WERI-Rb-1 (cell line): ENCODE results near the gene TRIM7.
"Not testable (repeated sequence)": the region's sequence is repeated elsewhere in the genome, so short reads cannot be mapped to it uniquely, and the experiment has no call there.

Experiments used
- DNase-seq: peaks from one replicate; pipeline ENCODE4 v3.0.0-alpha.2; 2020
- H3K27ac ChIP-seq: fragments of 250-450 bp; sonication (Bioruptor Pico); 2 replicates; pipeline ENCODE4 v1.5.1; 2020; ENCODE audit warnings: mild to moderate bottlenecking, moderate library complexity
- H3K27me3 ChIP-seq: fragments of 250-450 bp; sonication (Bioruptor Pico); 2 replicates; pipeline ENCODE4 v1.5.1; 2021; ENCODE audit warnings: mild to moderate bottlenecking, low read depth, moderate library complexity; ENCODE audit not compliant: insufficient read depth, severe bottlenecking
- H3K36me3 ChIP-seq: fragments of 250-450 bp; sonication (Bioruptor Pico); 2 replicates; pipeline ENCODE4 v1.5.1; 2020; ENCODE audit warnings: mild to moderate bottlenecking, moderate library complexity
- H3K4me3 ChIP-seq: 2 replicates; pipeline ENCODE4 v1.5.1; 2011; ENCODE audit warnings: low read depth, mild to moderate bottlenecking, control low read depth, low read length
- H3K9me3 ChIP-seq: fragments of 250-450 bp; sonication (Bioruptor Pico); 2 replicates; pipeline ENCODE4 v1.5.1; 2021; ENCODE audit warnings: mild to moderate bottlenecking, moderate library complexity; ENCODE audit not compliant: severe bottlenecking
- TF ChIP-seq, protein P1 (sequence below): IDR thresholded peaks from 2 replicates; pipeline ENCODE4 v1.5.1; 2011; ENCODE audit warnings: low read depth, mild to moderate bottlenecking, control low read depth, inconsistent platforms, low read length

TRIM7 gene

GRCh38 chr5:181166812-181167733 lies 37.9 kb downstream of the TRIM7 start:
- no peaks in the 10 kb centered on the region for H3K36me3 ChIP-seq
- H3K27me3 ChIP-seq = no peaks in the 10 kb centered on the region
- H3K4me3 ChIP-seq = no peak overlapping the region
- TF ChIP-seq, protein P1, sequence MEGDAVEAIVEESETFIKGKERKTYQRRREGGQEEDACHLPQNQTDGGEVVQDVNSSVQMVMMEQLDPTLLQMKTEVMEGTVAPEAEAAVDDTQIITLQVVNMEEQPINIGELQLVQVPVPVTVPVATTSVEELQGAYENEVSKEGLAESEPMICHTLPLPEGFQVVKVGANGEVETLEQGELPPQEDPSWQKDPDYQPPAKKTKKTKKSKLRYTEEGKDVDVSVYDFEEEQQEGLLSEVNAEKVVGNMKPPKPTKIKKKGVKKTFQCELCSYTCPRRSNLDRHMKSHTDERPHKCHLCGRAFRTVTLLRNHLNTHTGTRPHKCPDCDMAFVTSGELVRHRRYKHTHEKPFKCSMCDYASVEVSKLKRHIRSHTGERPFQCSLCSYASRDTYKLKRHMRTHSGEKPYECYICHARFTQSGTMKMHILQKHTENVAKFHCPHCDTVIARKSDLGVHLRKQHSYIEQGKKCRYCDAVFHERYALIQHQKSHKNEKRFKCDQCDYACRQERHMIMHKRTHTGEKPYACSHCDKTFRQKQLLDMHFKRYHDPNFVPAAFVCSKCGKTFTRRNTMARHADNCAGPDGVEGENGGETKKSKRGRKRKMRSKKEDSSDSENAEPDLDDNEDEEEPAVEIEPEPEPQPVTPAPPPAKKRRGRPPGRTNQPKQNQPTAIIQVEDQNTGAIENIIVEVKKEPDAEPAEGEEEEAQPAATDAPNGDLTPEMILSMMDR = no peak
- H3K27ac ChIP-seq = no peak overlapping the region
- no peaks in the 10 kb centered on the region for H3K9me3 ChIP-seq
- no peak for DNase-seq

DNA sequence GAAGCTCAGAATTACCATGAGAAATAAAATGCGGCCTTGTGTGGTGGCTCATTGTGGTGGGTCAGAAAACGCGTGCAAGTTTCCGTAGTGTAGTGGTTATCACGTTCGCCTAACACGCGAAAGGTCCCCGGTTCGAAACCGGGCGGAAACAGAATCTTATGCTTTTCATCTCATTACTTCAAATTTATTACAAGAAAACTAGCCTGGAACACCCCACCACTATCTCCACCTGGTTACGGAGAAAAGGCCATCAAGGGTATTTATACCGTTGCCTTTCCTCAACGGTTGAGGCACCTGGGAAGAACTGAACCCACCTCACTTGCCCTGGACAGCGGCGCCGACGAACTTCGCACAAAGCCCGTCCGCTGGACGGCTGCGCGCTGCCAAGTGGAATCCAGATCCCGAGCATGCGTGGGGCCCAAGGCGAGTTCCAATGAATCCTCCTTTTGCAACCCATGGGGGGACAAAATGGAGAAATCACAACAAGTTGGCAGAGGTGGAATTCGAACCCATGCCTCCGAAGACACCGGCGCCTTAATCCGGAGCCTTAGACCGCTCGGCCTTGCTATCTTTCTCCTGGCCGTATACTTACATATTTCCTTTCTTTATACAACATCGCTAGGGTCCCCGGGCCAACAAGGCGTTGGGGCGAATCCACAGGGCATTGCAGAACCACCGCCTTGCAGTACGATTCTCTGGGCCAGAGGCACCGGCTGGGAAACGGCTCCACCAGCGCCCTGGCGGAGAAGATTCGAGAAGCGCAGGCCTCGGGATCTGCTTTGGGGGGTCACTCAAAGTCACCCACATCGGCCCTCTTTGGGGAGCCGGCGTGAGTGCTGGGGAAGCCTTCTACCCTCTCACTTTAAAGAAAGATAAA lies 40.7 kb downstream of the TRIM7 start:
- Histone ChIP-seq H3K9me3 (no peaks in the 10 kb centered on the region), H3K27ac (no peak overlapping the region), H3K4me3 (no peak overlapping the region), H3K27me3 (no peaks in the 10 kb centered on the region), H3K36me3 (no peaks in the 10 kb centered on the region)
- no peak for DNase-seq
- TF ChIP-seq, protein P1 = no peak

DNA sequence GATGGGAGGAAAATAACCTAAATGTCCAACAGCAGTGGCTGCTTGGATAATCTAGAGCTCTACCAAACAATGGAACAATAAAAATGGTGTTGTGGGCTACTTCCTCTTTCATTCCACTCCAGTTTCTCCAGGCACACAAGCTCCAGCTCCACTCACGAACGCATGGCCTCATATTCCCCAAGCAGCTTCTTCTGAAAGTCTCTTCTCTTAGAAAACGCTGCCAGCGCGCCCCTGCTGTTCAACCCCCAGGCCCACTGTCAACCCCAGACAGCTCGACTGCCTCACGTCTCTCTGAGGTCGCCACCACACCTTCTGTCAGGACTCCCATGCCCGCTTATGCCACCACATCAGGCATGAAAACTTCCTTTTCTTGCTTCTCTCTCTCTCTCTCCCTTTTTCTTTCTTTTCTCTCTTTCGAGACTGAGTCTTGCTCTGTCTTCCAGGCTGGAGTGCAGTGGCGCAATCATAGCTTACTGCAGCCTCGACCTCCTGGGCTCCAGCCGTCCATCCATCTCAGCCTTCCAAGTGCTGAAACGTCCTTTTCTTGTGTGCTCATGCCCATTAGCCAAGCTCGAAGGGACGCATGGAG lies 41.4 kb downstream of the TRIM7 start:
- TF ChIP-seq, protein P1 = no peak
- DNase-seq = no peak
- Histone ChIP-seq H3K27me3 (no peaks in the 10 kb centered on the region), H3K36me3 (no peaks in the 10 kb centered on the region), H3K27ac (no peak overlapping the region), H3K4me3 (no peak overlapping the region), H3K9me3 (no peaks in the 10 kb centered on the region)

GRCh38 chr5:181161534-181162175 lies 43.3 kb downstream of the TRIM7 start:
- no peak for DNase-seq
- TF ChIP-seq, protein P1 = no peak
- Histone ChIP-seq H3K9me3 (no peaks in the 10 kb centered on the region), H3K27ac (no peak overlapping the region), H3K27me3 (no peaks in the 10 kb centered on the region), H3K36me3 (no peaks in the 10 kb centered on the region), H3K4me3 (no peak overlapping the region)

GRCh38 chr5:181160755-181161533 lies 44.1 kb downstream of the TRIM7 start:
- not testable (repeated sequence) for H3K9me3 ChIP-seq, H3K4me3 ChIP-seq, H3K27ac ChIP-seq, H3K36me3 ChIP-seq, H3K27me3 ChIP-seq
- DNase-seq = peak; percentile 38
